Mesodermal cell (in vitro differentiated cells): ENCODE results near the gene STT3B.

Source experiments
- H3K27ac ChIP-seq: 2 replicates; pipeline ENCODE4 v1.7.0; 2013; ENCODE audit warnings: mild to moderate bottlenecking, low read depth, low read length, moderate library complexity; ENCODE audit not compliant: severe bottlenecking
- H3K36me3 ChIP-seq: 2 replicates; pipeline ENCODE4 v1.7.1; 2013; ENCODE audit warnings: mild to moderate bottlenecking, low read length, moderate library complexity; ENCODE audit not compliant: control insufficient read depth, insufficient read depth
- H3K4me1 ChIP-seq: one replicate; pipeline ENCODE4 v1.7.1; 2013; ENCODE audit warnings: mild to moderate bottlenecking, low read length; ENCODE audit not compliant: insufficient read depth, control insufficient read depth, poor library complexity, severe bottlenecking
- H3K4me3 ChIP-seq: 2 replicates; pipeline ENCODE4 v1.7.0; 2013; ENCODE audit warnings: low read length, control low read depth, mild to moderate bottlenecking; ENCODE audit not compliant: insufficient read depth, poor library complexity, severe bottlenecking; ENCODE audit errors: extremely low read depth
- H3K9me3 ChIP-seq: 2 replicates; pipeline ENCODE4 v1.7.1; 2013; ENCODE audit warnings: mild to moderate bottlenecking, low read length, moderate library complexity; ENCODE audit not compliant: control insufficient read depth
- WGBS, 2 experiments: methylation state at CpG; one replicate each; pipeline ENCODE4 v1.1.5; 2013; ENCODE audit warnings: missing lambda C conversion rate in 2 of 2; ENCODE audit not compliant: insufficient coverage in 2 of 2; 5-methylcytosine and 5-hydroxymethylcytosine counted together

STT3B gene

GRCh38 chr3:31616711-31617110, 84.0 kb downstream of the STT3B start:
- WGBS, 2 experiments: 100% methylated on average over 1 of the region's 2 CpGs; no CpG with 5 or more reads in 1 of the 2 experiments

GRCh38 chr3:31620656-31621055, 87.9 kb downstream of the STT3B start:
- Histone ChIP-seq H3K36me3 (peaks cover 37% of the 10 kb centered on the region), H3K27ac (no peak overlapping the region), H3K9me3 (no peaks in the 10 kb centered on the region), H3K4me1 (no peaks in the 10 kb centered on the region), H3K4me3 (no peak overlapping the region)
- WGBS, 2 experiments: 91 to 92% methylated on average over 1 of the region's 1 CpG

More at GRCh38 chr3:31616711-31617110, 84.0 kb downstream of the STT3B start:
- Histone ChIP-seq H3K36me3 (peaks cover 8% of the 10 kb centered on the region), H3K27ac (no peak overlapping the region), H3K9me3 (no peaks in the 10 kb centered on the region), H3K4me1 (no peaks in the 10 kb centered on the region), H3K4me3 (no peak overlapping the region)

- Histone ChIP-seq H3K9me3 (no peaks in the 10 kb centered on the region), H3K4me3 (no peak overlapping the region), H3K4me1 (no peaks in the 10 kb centered on the region), H3K27ac (no peak overlapping the region), H3K36me3 (peaks cover 42% of the 10 kb centered on the region)
- 83% methylated on average over 1 of the region's 3 CpGs; no CpG with 5 or more reads in 1 of the 2 experiments for WGBS, 2 experiments
Observed at GRCh38 chr3:31621314-31621713, 88.6 kb downstream of the STT3B start.

DNA sequence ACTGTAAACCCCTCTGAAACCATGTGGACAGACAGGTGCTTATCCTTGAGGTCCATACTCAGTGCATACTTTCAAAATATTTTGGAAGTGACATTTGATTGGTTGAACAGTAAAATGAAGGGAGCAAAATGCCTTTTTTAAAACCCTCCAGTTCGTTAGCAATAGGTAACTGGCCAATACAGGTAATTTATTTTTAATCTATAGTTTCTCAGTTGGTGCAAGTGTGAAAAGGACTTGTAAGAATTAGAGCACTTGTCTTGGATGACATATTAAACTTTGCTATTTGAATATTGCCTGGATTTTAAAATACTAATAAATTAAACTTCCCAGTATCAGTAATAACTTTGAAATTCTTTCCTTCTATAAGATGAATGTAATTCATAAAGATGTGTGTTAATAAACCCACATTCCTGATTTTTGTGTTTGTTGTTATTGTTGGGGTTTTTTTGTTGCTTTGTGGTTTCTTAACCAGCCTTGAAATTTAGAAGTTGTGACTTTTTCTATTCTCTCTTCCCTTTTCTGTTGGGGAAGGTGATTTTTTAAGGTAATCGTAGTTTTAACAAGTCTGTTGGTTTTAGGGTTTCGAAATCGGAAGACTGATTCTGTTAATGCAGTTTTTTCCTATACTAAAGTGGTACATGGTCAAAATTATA, 90.0 kb downstream of the STT3B start:
- Histone ChIP-seq H3K9me3 (no peaks in the 10 kb centered on the region), H3K36me3 (peaks cover 53% of the 10 kb centered on the region), H3K4me1 (no peaks in the 10 kb centered on the region), H3K4me3 (no peak overlapping the region), H3K27ac (no peak overlapping the region)
- no CpG with 5 or more reads among the region's 4 CpGs for WGBS, 2 experiments

DNA sequence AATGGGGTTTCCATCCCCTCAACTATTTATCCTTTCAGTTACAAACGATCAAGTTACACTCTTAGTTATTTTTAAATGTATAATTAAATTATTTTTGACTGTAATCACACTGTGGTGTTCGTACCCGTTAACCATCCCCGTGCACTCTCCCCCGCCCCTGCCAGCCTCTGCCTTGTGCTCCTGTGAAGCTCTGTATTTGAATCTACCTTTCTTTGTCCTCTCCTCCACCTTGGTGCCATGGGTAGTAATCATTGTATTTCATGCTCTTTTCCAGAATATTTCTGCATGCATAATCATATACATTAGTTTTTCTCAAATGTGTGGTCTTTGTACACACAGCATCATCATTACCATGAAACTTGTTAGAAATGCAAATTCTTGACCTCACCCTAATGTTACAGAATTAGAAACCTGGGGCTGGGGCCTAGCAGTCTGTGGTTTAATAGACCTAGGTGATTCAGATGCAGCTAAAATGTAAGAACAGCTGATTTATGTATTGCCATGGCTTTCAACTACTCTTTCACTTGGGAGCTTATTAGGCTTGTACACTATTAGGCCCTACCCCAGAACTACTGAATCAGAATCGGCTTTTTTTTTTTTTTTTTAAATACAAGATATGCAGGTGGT, 91.5 kb downstream of the STT3B start:
- H3K9me3 ChIP-seq: no peaks in the 10 kb centered on the region
- no peak overlapping the region for H3K27ac ChIP-seq
- H3K4me3 ChIP-seq: no peak overlapping the region
- H3K36me3 ChIP-seq: peaks cover 60% of the 10 kb centered on the region
- WGBS, 2 experiments: 90% methylated on average over 2 of the region's 6 CpGs; no CpG with 5 or more reads in 1 of the 2 experiments
- H3K4me1 ChIP-seq: no peaks in the 10 kb centered on the region

DNA sequence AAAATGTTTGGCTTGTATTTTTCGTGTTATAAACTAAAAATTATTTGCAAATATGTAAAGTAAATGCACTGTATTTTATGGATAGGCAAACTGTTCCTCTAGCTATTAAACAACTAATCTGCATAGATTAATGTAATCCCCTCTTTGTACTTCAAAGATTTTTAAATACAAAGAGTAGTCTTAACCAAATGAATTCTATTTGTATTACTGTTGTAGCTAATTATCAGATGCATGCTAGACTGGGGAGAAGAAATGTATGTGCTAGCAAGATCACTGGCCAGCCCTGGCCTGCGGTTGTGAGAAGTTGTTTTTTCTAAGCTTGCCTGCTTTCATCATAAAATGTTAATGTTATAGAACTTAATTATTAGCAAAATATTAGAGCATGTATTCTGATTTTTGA, 92.6 kb downstream of the STT3B start:
- no peak overlapping the region for H3K4me3 ChIP-seq
- peaks cover 66% of the 10 kb centered on the region for H3K36me3 ChIP-seq
- 80% methylated on average over 1 of the region's 2 CpGs; no CpG with 5 or more reads in 1 of the 2 experiments for WGBS, 2 experiments
- H3K9me3 ChIP-seq: no peaks in the 10 kb centered on the region
- H3K27ac ChIP-seq: no peak overlapping the region
- no peaks in the 10 kb centered on the region for H3K4me1 ChIP-seq

DNA sequence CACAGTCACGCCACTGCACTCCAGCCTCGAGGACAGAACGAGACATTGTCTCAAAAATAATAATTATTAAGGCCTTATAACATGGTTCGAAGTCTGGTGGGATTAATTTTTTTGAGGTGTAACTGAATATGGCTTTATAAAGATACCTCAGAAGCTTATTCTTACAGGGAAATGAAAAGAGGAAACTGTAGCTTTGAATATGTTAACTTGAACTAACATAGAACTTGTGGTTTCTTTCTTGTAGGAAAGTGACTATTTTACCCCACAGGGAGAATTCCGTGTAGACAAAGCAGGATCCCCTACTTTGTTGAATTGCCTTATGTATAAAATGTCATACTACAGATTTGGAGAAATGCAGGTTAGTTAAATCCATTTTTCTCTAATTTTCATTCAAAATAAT, 96.3 kb downstream of the STT3B start:
- H3K4me1 ChIP-seq: no peaks in the 10 kb centered on the region
- H3K36me3 ChIP-seq: peaks cover 77% of the 10 kb centered on the region
- 100% methylated on average over 1 of the region's 5 CpGs; no CpG with 5 or more reads in 1 of the 2 experiments for WGBS, 2 experiments
- no peak overlapping the region for H3K27ac ChIP-seq
- H3K4me3 ChIP-seq: no peak overlapping the region
- no peaks in the 10 kb centered on the region for H3K9me3 ChIP-seq

- Histone ChIP-seq H3K4me3 (no peak overlapping the region), H3K9me3 (no peaks in the 10 kb centered on the region), H3K36me3 (peaks cover 60% of the 10 kb centered on the region), H3K4me1 (no peaks in the 10 kb centered on the region), H3K27ac (no peak overlapping the region)
- WGBS, 2 experiments: 78% methylated on average over 2 of the region's 2 CpGs; no CpG with 5 or more reads in 1 of the 2 experiments
Observed at GRCh38 chr3:31634476-31634875, 101.8 kb downstream of the STT3B start.

DNA sequence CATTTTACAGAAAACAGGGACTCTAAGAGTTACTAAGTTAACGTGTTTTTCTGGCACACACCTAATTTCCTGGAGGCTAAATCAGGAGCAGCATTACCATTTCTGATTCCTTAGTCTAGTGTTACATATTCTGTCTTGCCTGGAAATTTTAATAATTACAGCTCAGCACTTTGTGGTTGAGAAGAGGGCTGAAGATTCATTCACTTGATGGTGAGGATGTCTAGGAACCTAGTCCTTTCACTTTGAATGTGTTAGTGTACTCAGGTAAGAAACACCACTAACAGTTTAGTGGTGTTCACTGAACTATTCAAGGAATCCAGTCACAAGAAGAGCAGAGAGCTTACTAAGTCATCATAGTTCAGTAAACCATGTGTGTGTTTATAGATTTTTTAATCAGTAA, 102.8 kb downstream of the STT3B start:
- Histone ChIP-seq H3K36me3 (peaks cover 49% of the 10 kb centered on the region), H3K27ac (no peak overlapping the region), H3K4me1 (no peaks in the 10 kb centered on the region), H3K4me3 (no peak overlapping the region), H3K9me3 (no peaks in the 10 kb centered on the region)
- WGBS, 2 experiments: no CpG with 5 or more reads among the region's 1 CpG

DNA sequence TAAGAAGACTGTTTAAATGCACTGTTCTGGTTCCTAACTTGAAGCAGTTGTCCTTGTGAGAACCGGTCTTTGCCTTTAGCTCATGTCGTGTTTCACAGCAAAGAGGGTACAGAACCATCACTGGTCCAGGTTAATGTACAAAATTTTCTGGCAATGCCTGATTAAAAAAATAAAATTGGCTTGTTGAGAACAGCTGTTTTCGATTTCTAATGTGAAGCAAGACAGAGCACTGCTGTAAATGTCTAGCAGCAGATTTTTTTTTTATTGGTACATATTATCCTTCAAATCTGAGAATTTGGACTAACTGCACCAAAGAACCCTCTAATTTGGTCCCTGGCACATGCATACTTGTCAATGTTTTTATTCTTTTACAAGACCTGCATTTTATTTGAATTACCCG, 103.3 kb downstream of the STT3B start:
- H3K36me3 ChIP-seq: peaks cover 45% of the 10 kb centered on the region
- H3K4me3 ChIP-seq: no peak overlapping the region
- no peak overlapping the region for H3K27ac ChIP-seq
- 91 to 100% methylated on average over 1 to 2 of the region's 4 CpGs for WGBS, 2 experiments
- H3K9me3 ChIP-seq: no peaks in the 10 kb centered on the region
- no peaks in the 10 kb centered on the region for H3K4me1 ChIP-seq
